Ishikawa (cell line): ENCODE data around the gene LRATD1.

Experiments used
- CREB1 ChIP-seq: IDR thresholded peaks from 2 replicates; pipeline ENCODE4 v1.6.1; 2012; ENCODE audit warnings: low read depth
- NFIC ChIP-seq: IDR thresholded peaks from 2 replicates; pipeline ENCODE4 v1.6.1; 2012
- TAF1 ChIP-seq: IDR thresholded peaks from 2 replicates; pipeline ENCODE4 v1.6.1; 2012; ENCODE audit warnings: low read depth, mild to moderate bottlenecking
- TF ChIP-seq, protein P1 (sequence below): IDR thresholded peaks from 2 replicates; pipeline ENCODE4 v1.6.1; 2012

GRCh38 chr2:14661163-14661562 lies 28.6 kb downstream of the LRATD1 start:
- TF ChIP-seq TAF1 (no peak), CREB1 (no peak), NFIC (no peak)
- TF ChIP-seq, protein P1, sequence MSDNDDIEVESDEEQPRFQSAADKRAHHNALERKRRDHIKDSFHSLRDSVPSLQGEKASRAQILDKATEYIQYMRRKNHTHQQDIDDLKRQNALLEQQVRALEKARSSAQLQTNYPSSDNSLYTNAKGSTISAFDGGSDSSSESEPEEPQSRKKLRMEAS: no peak
